K562 (cell line): ENCODE results near the gene OR14A2. TPM values are rescaled to one million over a fixed set of nuclear protein-coding genes. Genes with fewer than 3 reads are reported as not detected.

Source experiments
- ATAC-seq: fragments of 200-7000 bp; cut with Tn5 transposase; 3 replicates; pipeline ENCODE4 v1.9.1; 2020; ENCODE audit warnings: moderate library complexity
- Bru-seq: library from RNA; stranded (reverse); fragments of 400-500 nt; gene quantifications from one replicate; lab custom pipeline; 2021; lab: Mats Ljungman, UMichigan
- BruChase-seq, 2 experiments: library from RNA; stranded (reverse); fragments of 400-500 nt; gene quantifications; one replicate each; lab custom pipeline; 2021; lab: Mats Ljungman, UMichigan
- BruUV-seq: library from RNA; stranded (reverse); fragments of 400-500 nt; replicated peaks from 2 replicates; lab custom pipeline; 2021; lab: Mats Ljungman, UMichigan
- CTCF ChIA-PET: fragments of 300-600 bp; formaldehyde crosslinking; extraction: SDS; loops from one replicate; lab custom pipeline; 2021; ENCODE audit warnings: low intra/inter-chr PET ratio; lab: Yijun Ruan, JAX
- POLR2A ChIA-PET: fragments of 300-600, 350-650 bp; sonication (Branson Sonifier 250); formaldehyde crosslinking; extraction: SDS; loops from one replicate; lab custom pipeline; 2021; ENCODE audit warnings: antibody characterized with exemption, inconsistent platforms; lab: Yijun Ruan, JAX
- DNase-seq, 4 experiments: peaks; one replicate each; pipeline versions ENCODE4 v3.0.0 to v3.0.0-alpha.2; 2011 to 2018; ENCODE audit warnings: low spot score in 3 of 4, mixed read lengths in 3 of 4; ENCODE audit errors: extremely low read depth in 1 of 4
- FAIRE-seq: peaks from 2 replicates; lab custom pipeline; 2011; peaks lifted over from hg19 to GRCh38; lab: Jason Lieb, UNC
- H2AFZ ChIP-seq: 2 replicates; pipeline ENCODE4 v1.6.0; 2011; ENCODE audit warnings: low read depth, low read length, control low read depth, inconsistent platforms
- H3K27ac ChIP-seq: fragments of 200-600 bp; 3 replicates; pipeline ENCODE4 v1.8.0; 2011; ENCODE audit warnings: low read depth, mild to moderate bottlenecking, control low read depth, inconsistent platforms, low read length, moderate library complexity, mixed read lengths; ENCODE audit errors: extremely low read depth
- H3K27me3 ChIP-seq, 2 experiments: fragments of 300-600 bp in 1 of 2; 2 replicates in 1 of 2; 3 replicates in 1 of 2; pipeline versions ENCODE4 v1.6.0 to v1.8.0; 2011; ENCODE audit warnings: inconsistent platforms in 2 of 2, low read length in 2 of 2, mild to moderate bottlenecking in 1 of 2, mixed read lengths in 1 of 2, moderate library complexity in 1 of 2; ENCODE audit not compliant: control insufficient read depth in 2 of 2, insufficient read depth in 2 of 2
- H3K36me3 ChIP-seq: fragments of 300-600 bp; 3 replicates; pipeline ENCODE4 v1.8.0; 2011; ENCODE audit warnings: mild to moderate bottlenecking, low read length, inconsistent platforms; ENCODE audit not compliant: control insufficient read depth, insufficient read depth
- H3K4me1 ChIP-seq, 2 experiments: fragments of 200-600 bp in 1 of 2; replicated peaks in 1 of 2; 2 replicates in 1 of 2; 3 replicates in 1 of 2; pipeline versions ENCODE4 v1.5.1 to v1.8.0; 2011; ENCODE audit warnings: inconsistent platforms in 2 of 2, low read length in 2 of 2, mild to moderate bottlenecking in 1 of 2, mixed read lengths in 1 of 2, moderate library complexity in 1 of 2; ENCODE audit not compliant: control insufficient read depth in 2 of 2, insufficient read depth in 2 of 2
- H3K4me2 ChIP-seq: 2 replicates; pipeline ENCODE4 v1.6.1; 2011; ENCODE audit warnings: low read length, control low read depth, inconsistent platforms, mixed read lengths; ENCODE audit not compliant: insufficient read depth
- H3K4me3 ChIP-seq: fragments of 200-600 bp; sonication (generic), shearing (Covaris generic); 2 replicates; pipeline ENCODE4 v1.5.1; 2016; ENCODE audit warnings: control low read depth, inconsistent platforms
- H3K79me2 ChIP-seq: fragments of 200-600 bp; 3 replicates; pipeline ENCODE4 v1.8.0; 2011; ENCODE audit warnings: low read length, inconsistent platforms; ENCODE audit not compliant: control insufficient read depth, insufficient read depth
- H3K9ac ChIP-seq, 2 experiments: 2 replicates each; pipeline versions ENCODE4 v1.6.0 to v1.6.1; 2011; ENCODE audit warnings: low read depth in 2 of 2, low read length in 2 of 2, control low read depth in 1 of 2, inconsistent platforms in 1 of 2, mild to moderate bottlenecking in 1 of 2, mixed read lengths in 1 of 2; ENCODE audit not compliant: insufficient read depth in 1 of 2
- H3K9me1 ChIP-seq: one replicate; pipeline ENCODE4 v1.6.0; 2011; ENCODE audit warnings: inconsistent platforms, mild to moderate bottlenecking, low read length, moderate library complexity; ENCODE audit not compliant: control insufficient read depth, insufficient read depth
- H3K9me3 ChIP-seq: replicated peaks from 2 replicates; pipeline ENCODE4 v1.5.1; 2011; ENCODE audit warnings: low read depth, low read length, inconsistent platforms; ENCODE audit not compliant: control insufficient read depth, insufficient read depth
- H4K20me1 ChIP-seq: replicated peaks from 2 replicates; pipeline ENCODE4 v1.6.1; 2011; ENCODE audit warnings: low read length, inconsistent platforms, mixed read lengths; ENCODE audit not compliant: control insufficient read depth, insufficient read depth
- KLF13 ChIP-seq: fragments of 450-650 bp; IDR thresholded peaks from 2 replicates; pipeline ENCODE4 v1.6.1; 2016; ENCODE audit warnings: missing genetic modification characterization, low read depth, mild to moderate bottlenecking, missing compliant biosample characterization, moderate library complexity, borderline replicate concordance
- MAFF ChIP-seq: IDR thresholded peaks from 2 replicates; pipeline ENCODE4 v1.6.1; 2012; ENCODE audit warnings: low read length, improper control_type of control experiment
- RAD51 ChIP-seq: fragments of 450-650 bp; IDR thresholded peaks from 2 replicates; pipeline ENCODE4 v1.7.1; 2016; ENCODE audit warnings: low read depth, mild to moderate bottlenecking, borderline replicate concordance
- RBM17 ChIP-seq: fragments of 200-400 bp; formaldehyde crosslinking; IDR thresholded peaks from 2 replicates; pipeline ENCODE4 v1.6.1; 2017; ENCODE audit warnings: low read depth, mild to moderate bottlenecking, low read length, borderline replicate concordance
- TCF15 ChIP-seq: fragments of 250-450 bp; sonication (Bioruptor Pico); IDR thresholded peaks from 2 replicates; pipeline ENCODE4 v1.8.0; 2022; ENCODE audit warnings: moderate library complexity, mild to moderate bottlenecking, inconsistent platforms
- ZNF398 ChIP-seq: fragments of 250-450 bp; sonication (Bioruptor Pico); IDR thresholded peaks from 2 replicates; pipeline ENCODE4 v1.8.0; 2021; ENCODE audit warnings: moderate library complexity, mild to moderate bottlenecking, inconsistent platforms
- WGBS: fragments of 100-300 bp; shearing (Covaris generic); methylation state at CpG from one replicate; pipeline ENCODE4 v1.1.6; 2016; ENCODE audit warnings: low coverage, mixed read lengths; ENCODE audit not compliant: insufficient coverage; ENCODE audit errors: missing lambda C conversion rate; 5-methylcytosine and 5-hydroxymethylcytosine counted together
- in situ Hi-C: fragments of 300-500 bp; cut with MboI; formaldehyde crosslinking; loops from 4 replicates; pipeline ENCODE4 v1.15.0; 2018; ENCODE audit warnings: inconsistent platforms, mixed read lengths
- intact Hi-C: fragments of 100-400 bp; cut with micrococcal nuclease; formaldehyde crosslinking; loops from 2 replicates; pipeline ENCODE4 v1.14.2; 2022
- long read RNA-seq, 3 experiments: library from polyadenylated mRNA in 2 of 3; library from RNA in 1 of 3; unstranded in 2 of 3; stranded (forward) in 1 of 3; transcript quantifications; one replicate each; pipeline ENCODE4 v2.0.0, GENCODE V29; 2019 to 2022
- polyA minus RNA-seq, 3 experiments: library from RNA; depleted of rRNA, polyadenylated mRNA; stranded (reverse); fragments of >200 nt; gene quantifications; 2 replicates each; pipeline ENCODE4 v1.2.3, GENCODE V29; 2011
- polyA plus RNA-seq, 8 experiments: library from polyadenylated mRNA; depleted of rRNA in 4 of 8; stranded (reverse) in 5 of 8; unstranded in 3 of 8; fragments of >200 nt; fragmentation: Nextera tagmentation in 2 of 8; fragmentation: Illumina TruSeq in 1 of 8; extraction: Ambion mirVana in 2 of 8; extraction: Trizol in 1 of 8; gene quantifications; 2 replicates each; pipeline versions ENCODE4 v1.2.1 to v1.2.3, GENCODE V29; 2011 to 2014; ENCODE audit warnings: inconsistent platforms in 1 of 8, missing spikeins in 1 of 8
- total RNA-seq, 7 experiments: library from RNA; depleted of rRNA in 6 of 7; stranded (reverse); fragments of >200 nt in 6 of 7; fragmentation: Illumina TruSeq in 2 of 7; extraction: Trizol in 2 of 7; gene quantifications; 2 replicates each; pipeline versions ENCODE4 v1.2.1 to v1.2.3, GENCODE V29; 2011 to 2021; ENCODE audit warnings: low replicate concordance in 1 of 7
- TF ChIP-seq, protein P1 (sequence below): fragments of 450-650 bp; IDR thresholded peaks from 2 replicates; pipeline ENCODE4 v1.6.1; 2016; ENCODE audit warnings: mild to moderate bottlenecking
- TF ChIP-seq, protein P2 (sequence below): sonication (generic); formaldehyde crosslinking; IDR thresholded peaks from 2 replicates; pipeline ENCODE4 v1.8.0; 2022; ENCODE audit warnings: mild to moderate bottlenecking, missing genetic modification reagents

OR14A2 gene
- total RNA-seq (2011; cell fraction: chromatin; rRNA removed; ENCODE audit: low replicate concordance) = not detected in 2 replicates
- total RNA-seq (2011; cell fraction: nucleolus; rRNA removed) = not detected in 2 replicates
- not detected in 2 replicates for total RNA-seq (2011; cell fraction: nucleoplasm; rRNA removed)
- not detected in 2 replicates for total RNA-seq (2014; rRNA removed)
- total RNA-seq (2014; rRNA removed; fragmentation: Illumina TruSeq; extraction: Trizol) = not detected in 2 replicates
- total RNA-seq (2015; rRNA removed; fragmentation: Illumina TruSeq; extraction: Trizol) = not detected in 2 replicates
- total RNA-seq (2021) = not detected in 2 replicates
- polyA plus RNA-seq (2011; rRNA removed) = not detected in 2 replicates
- polyA plus RNA-seq (2011; cell fraction: cytosol; rRNA removed) = not detected in 2 replicates
- not detected in 2 replicates for polyA plus RNA-seq (2011; cell fraction: nucleus; rRNA removed)
- not detected in 2 replicates for polyA plus RNA-seq (2012)
- polyA plus RNA-seq (2014; fragmentation: Illumina TruSeq; extraction: Trizol) = not detected in 2 replicates
- polyA plus RNA-seq (2014; fragmentation: Nextera tagmentation; extraction: Ambion mirVana) = not detected
- polyA plus RNA-seq (2014; rRNA removed) = not detected in 2 replicates
- polyA minus RNA-seq (2011; rRNA and poly(A)+ RNA removed) = not detected in 2 replicates
- polyA minus RNA-seq (2011; cell fraction: cytosol; rRNA and poly(A)+ RNA removed) = not detected in 2 replicates
- not detected in 2 replicates for polyA minus RNA-seq (2011; cell fraction: nucleus; rRNA and poly(A)+ RNA removed)
- not detected for Bru-seq, nascent RNA
- not detected for BruChase-seq, experiment 1, labeled RNA remaining after a 2-hour chase
- BruChase-seq, experiment 2, labeled RNA remaining after a 6-hour chase = not detected
- long read RNA-seq, experiment 1 = 0 reads
- long read RNA-seq, experiment 2 = 0 reads
- long read RNA-seq, experiment 3 = 0 reads

GRCh38 chr1:247748041-247748440, at the start of gene OR14A2:
Gene OR14A2, minus strand, starts transcription at chr1:247748141.
- Histone ChIP-seq H3K4me1 (no peaks in the 10 kb centered on the region; a peak in 1 of 5 replicates), H3K9me1 (no peaks in the 10 kb centered on the region), H3K79me2 (no peaks in the 10 kb centered on the region), H3K4me3 (no peak within 1 kb of the TSS), H3K9ac (no peak within 1 kb of the TSS), H4K20me1 (no peaks in the 10 kb centered on the region), H3K36me3 (no peaks in the 10 kb centered on the region), H3K4me2 (no peak within 1 kb of the TSS), H3K27me3 (no peaks in the 10 kb centered on the region), H3K27ac (no peak within 1 kb of the TSS), H2AFZ (no peak within 1 kb of the TSS), H3K9me3 (peaks cover 5% of the 10 kb centered on the region; the same call in 1 of the 2 replicates)
- ChIA-PET CTCF (no interaction called here), POLR2A (no interaction called here)
- FAIRE-seq = no peak
- no peak for ATAC-seq
- no TSS peak for BruUV-seq
- DNase-seq = no peak
- intact Hi-C loops = no loop called here
- WGBS = 0% methylated on average over 2 of the region's 2 CpGs
- in situ Hi-C loops = no loop called here
- TF ChIP-seq, protein P1, sequence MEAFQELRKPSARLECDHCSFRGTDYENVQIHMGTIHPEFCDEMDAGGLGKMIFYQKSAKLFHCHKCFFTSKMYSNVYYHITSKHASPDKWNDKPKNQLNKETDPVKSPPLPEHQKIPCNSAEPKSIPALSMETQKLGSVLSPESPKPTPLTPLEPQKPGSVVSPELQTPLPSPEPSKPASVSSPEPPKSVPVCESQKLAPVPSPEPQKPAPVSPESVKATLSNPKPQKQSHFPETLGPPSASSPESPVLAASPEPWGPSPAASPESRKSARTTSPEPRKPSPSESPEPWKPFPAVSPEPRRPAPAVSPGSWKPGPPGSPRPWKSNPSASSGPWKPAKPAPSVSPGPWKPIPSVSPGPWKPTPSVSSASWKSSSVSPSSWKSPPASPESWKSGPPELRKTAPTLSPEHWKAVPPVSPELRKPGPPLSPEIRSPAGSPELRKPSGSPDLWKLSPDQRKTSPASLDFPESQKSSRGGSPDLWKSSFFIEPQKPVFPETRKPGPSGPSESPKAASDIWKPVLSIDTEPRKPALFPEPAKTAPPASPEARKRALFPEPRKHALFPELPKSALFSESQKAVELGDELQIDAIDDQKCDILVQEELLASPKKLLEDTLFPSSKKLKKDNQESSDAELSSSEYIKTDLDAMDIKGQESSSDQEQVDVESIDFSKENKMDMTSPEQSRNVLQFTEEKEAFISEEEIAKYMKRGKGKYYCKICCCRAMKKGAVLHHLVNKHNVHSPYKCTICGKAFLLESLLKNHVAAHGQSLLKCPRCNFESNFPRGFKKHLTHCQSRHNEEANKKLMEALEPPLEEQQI = no peak
- TF ChIP-seq, protein P2, sequence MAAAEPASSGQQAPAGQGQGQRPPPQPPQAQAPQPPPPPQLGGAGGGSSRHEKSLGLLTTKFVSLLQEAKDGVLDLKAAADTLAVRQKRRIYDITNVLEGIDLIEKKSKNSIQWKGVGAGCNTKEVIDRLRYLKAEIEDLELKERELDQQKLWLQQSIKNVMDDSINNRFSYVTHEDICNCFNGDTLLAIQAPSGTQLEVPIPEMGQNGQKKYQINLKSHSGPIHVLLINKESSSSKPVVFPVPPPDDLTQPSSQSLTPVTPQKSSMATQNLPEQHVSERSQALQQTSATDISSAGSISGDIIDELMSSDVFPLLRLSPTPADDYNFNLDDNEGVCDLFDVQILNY (CRISPR knock-in tag) = no peak
- TF ChIP-seq TCF15 (CRISPR knock-in tag) (no peak), MAFF (no peak), RBM17 (no peak), RAD51 (no peak), KLF13 (tag) (no peak), ZNF398 (no peak)
